K562 (cell line): Measurements from ENCODE around the gene DEF6. TPM values are rescaled to one million over a fixed set of nuclear protein-coding genes. Genes with fewer than 3 reads are reported as not detected.

Source experiments
- BCL6 ChIP-seq: fragments of 250-450 bp; sonication (Bioruptor Pico); IDR thresholded peaks from 2 replicates; pipeline ENCODE4 v1.4.0; 2020
- CHCHD3 ChIP-seq: fragments of 250-450 bp; sonication (Bioruptor Pico); IDR thresholded peaks from 2 replicates; pipeline ENCODE4 v2.1.2; 2022; ENCODE audit warnings: mild to moderate bottlenecking
- CXXC5 ChIP-seq: fragments of 250-450 bp; sonication (Bioruptor Pico); IDR thresholded peaks from 2 replicates; pipeline ENCODE4 v1.8.0; 2022; ENCODE audit warnings: inconsistent platforms, mild to moderate bottlenecking, moderate library complexity
- FOXK1 ChIP-seq: sonication (generic); formaldehyde crosslinking; IDR thresholded peaks from 2 replicates; pipeline ENCODE4 v1.8.0; 2022; ENCODE audit warnings: missing genetic modification reagents, mild to moderate bottlenecking, borderline replicate concordance
- GATAD2A ChIP-seq: fragments of 450-650 bp; IDR thresholded peaks from 2 replicates; pipeline ENCODE4 v1.6.1; 2017
- HEY1 ChIP-seq: fragments of 250-450 bp; sonication (Bioruptor Pico); IDR thresholded peaks from 2 replicates; pipeline ENCODE4 v1.5.0; 2020; ENCODE audit warnings: mild to moderate bottlenecking, moderate library complexity, borderline replicate concordance
- LCOR ChIP-seq: sonication (generic); formaldehyde crosslinking; IDR thresholded peaks from 2 replicates; pipeline ENCODE4 v1.8.0; 2022; ENCODE audit warnings: mild to moderate bottlenecking, missing genetic modification reagents
- MEF2D ChIP-seq: conservative IDR thresholded peaks from 2 replicates; pipeline ENCODE4 v1.6.1; 2016; ENCODE audit warnings: low read depth, missing genetic modification characterization, missing compliant biosample characterization
- POLR3G ChIP-seq: IDR thresholded peaks from 2 replicates; pipeline ENCODE4 v1.6.1; 2011; ENCODE audit not compliant: insufficient read length, insufficient replicate concordance; ENCODE audit errors: extremely low read depth
- RBFOX2 ChIP-seq: fragments of 200-400 bp; formaldehyde crosslinking; IDR thresholded peaks from 2 replicates; pipeline ENCODE4 v1.6.1; 2017; ENCODE audit warnings: low read depth, mild to moderate bottlenecking, low read length, moderate library complexity
- SP1 ChIP-seq: sonication (generic); formaldehyde crosslinking; IDR thresholded peaks from 2 replicates; pipeline ENCODE4 v1.8.1; 2022; ENCODE audit warnings: mild to moderate bottlenecking, missing genetic modification reagents
- ZNF197 ChIP-seq: fragments of 200-800 bp; sonication (Bioruptor generic); IDR thresholded peaks from 2 replicates; pipeline ENCODE4 v1.6.1; 2016; ENCODE audit warnings: low read depth, missing genetic modification characterization, missing compliant biosample characterization
- ZNF24 ChIP-seq: fragments of 450-650 bp; IDR thresholded peaks from 2 replicates; pipeline ENCODE4 v1.6.1; 2016
- polyA plus RNA-seq, 8 experiments: library from polyadenylated mRNA; depleted of rRNA in 4 of 8; stranded (reverse) in 5 of 8; unstranded in 3 of 8; fragments of >200 nt; fragmentation: Nextera tagmentation in 2 of 8; fragmentation: Illumina TruSeq in 1 of 8; extraction: Ambion mirVana in 2 of 8; extraction: Trizol in 1 of 8; gene quantifications; 2 replicates each; pipeline versions ENCODE4 v1.2.1 to v1.2.3, GENCODE V29; 2011 to 2014; ENCODE audit warnings: inconsistent platforms in 1 of 8, missing spikeins in 1 of 8
- total RNA-seq, 7 experiments: library from RNA; depleted of rRNA in 6 of 7; stranded (reverse); fragments of >200 nt in 6 of 7; fragmentation: Illumina TruSeq in 2 of 7; extraction: Trizol in 2 of 7; gene quantifications; 2 replicates each; pipeline versions ENCODE4 v1.2.1 to v1.2.3, GENCODE V29; 2011 to 2021; ENCODE audit warnings: low replicate concordance in 1 of 7
- TF ChIP-seq, protein P1 (sequence below): sonication (generic); formaldehyde crosslinking; IDR thresholded peaks from 2 replicates; pipeline ENCODE4 v1.8.0; 2023; ENCODE audit warnings: missing genetic modification reagents, mild to moderate bottlenecking, borderline replicate concordance
- TF ChIP-seq, protein P2 (sequence below): fragments of 200-800 bp; sonication (Bioruptor generic); IDR thresholded peaks from 2 replicates; pipeline ENCODE4 v1.6.1; 2016; ENCODE audit warnings: missing genetic modification characterization, missing compliant biosample characterization
- TF ChIP-seq, protein P3 (sequence below): fragments of 450-650 bp; conservative IDR thresholded peaks from 2 replicates; pipeline ENCODE4 v1.6.1; 2016; ENCODE audit warnings: missing genetic modification characterization, low read depth, mild to moderate bottlenecking, missing compliant biosample characterization, moderate library complexity

DEF6 gene
- total and polyA plus RNA-seq, 9 of the 15 experiments (the other 6 are each of a cell fraction or from before 2014, with no cell fraction given), result 1.3 to 44.6 (median 22.7) TPM

DNA sequence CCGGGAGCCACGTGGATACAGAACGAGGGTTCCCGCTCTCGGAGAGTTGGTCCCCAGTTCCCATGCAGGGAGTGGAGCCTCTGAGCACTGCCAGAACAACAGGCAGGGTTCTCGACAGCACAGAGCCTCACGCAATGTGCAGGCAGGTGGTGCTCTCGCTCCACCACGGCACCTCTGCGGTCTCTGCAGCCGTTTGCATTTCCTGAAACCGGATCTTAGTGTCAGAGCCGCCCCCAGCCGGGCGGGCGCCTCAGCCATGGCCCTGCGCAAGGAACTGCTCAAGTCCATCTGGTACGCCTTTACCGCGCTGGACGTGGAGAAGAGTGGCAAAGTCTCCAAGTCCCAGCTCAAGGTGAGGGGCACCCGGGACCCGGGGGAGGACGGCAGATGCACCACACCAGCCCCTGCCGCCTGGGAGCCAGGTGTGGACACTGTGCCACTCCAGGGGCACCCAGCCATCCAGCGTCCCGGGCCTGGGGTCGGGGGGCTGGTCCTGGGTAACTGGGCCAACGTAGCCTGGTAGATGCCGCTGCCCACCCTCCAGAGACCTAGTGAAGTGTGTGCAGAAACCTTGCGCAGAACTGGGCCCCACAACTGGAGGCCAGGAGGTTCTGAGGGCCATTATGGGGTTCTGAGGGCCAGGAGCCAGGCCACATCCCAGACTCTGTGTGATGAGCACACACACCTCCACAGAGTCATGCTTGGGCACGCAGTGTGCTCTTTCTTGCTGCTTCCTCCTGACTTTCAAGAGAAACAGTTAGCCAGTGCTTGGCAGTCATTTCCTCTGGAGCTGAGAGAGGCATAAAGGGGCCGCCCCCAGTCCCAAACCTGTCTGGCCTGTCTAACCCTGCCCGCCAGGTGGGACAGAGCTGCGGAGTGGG lies at the start of gene DEF6 (continued):
- TF ChIP-seq ZNF197 (CRISPR knock-in tag), result peak; percentile 76; the same call in 1 of the 2 replicates
- no peak for TF ChIP-seq GATAD2A
- no peak for TF ChIP-seq FOXK1 (CRISPR knock-in tag)
- TF ChIP-seq, protein P1, sequence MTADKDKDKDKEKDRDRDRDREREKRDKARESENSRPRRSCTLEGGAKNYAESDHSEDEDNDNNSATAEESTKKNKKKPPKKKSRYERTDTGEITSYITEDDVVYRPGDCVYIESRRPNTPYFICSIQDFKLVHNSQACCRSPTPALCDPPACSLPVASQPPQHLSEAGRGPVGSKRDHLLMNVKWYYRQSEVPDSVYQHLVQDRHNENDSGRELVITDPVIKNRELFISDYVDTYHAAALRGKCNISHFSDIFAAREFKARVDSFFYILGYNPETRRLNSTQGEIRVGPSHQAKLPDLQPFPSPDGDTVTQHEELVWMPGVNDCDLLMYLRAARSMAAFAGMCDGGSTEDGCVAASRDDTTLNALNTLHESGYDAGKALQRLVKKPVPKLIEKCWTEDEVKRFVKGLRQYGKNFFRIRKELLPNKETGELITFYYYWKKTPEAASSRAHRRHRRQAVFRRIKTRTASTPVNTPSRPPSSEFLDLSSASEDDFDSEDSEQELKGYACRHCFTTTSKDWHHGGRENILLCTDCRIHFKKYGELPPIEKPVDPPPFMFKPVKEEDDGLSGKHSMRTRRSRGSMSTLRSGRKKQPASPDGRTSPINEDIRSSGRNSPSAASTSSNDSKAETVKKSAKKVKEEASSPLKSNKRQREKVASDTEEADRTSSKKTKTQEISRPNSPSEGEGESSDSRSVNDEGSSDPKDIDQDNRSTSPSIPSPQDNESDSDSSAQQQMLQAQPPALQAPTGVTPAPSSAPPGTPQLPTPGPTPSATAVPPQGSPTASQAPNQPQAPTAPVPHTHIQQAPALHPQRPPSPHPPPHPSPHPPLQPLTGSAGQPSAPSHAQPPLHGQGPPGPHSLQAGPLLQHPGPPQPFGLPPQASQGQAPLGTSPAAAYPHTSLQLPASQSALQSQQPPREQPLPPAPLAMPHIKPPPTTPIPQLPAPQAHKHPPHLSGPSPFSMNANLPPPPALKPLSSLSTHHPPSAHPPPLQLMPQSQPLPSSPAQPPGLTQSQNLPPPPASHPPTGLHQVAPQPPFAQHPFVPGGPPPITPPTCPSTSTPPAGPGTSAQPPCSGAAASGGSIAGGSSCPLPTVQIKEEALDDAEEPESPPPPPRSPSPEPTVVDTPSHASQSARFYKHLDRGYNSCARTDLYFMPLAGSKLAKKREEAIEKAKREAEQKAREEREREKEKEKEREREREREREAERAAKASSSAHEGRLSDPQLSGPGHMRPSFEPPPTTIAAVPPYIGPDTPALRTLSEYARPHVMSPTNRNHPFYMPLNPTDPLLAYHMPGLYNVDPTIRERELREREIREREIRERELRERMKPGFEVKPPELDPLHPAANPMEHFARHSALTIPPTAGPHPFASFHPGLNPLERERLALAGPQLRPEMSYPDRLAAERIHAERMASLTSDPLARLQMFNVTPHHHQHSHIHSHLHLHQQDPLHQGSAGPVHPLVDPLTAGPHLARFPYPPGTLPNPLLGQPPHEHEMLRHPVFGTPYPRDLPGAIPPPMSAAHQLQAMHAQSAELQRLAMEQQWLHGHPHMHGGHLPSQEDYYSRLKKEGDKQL (CRISPR knock-in tag), result no peak; the same call in 1 of the 2 replicates
- TF ChIP-seq MEF2D (tag), result no peak
- no peak for TF ChIP-seq HEY1
- no peak for TF ChIP-seq POLR3G
- peak; percentile 92 for TF ChIP-seq SP1
- peak; percentile 89 for TF ChIP-seq RBFOX2
- TF ChIP-seq, protein P2, sequence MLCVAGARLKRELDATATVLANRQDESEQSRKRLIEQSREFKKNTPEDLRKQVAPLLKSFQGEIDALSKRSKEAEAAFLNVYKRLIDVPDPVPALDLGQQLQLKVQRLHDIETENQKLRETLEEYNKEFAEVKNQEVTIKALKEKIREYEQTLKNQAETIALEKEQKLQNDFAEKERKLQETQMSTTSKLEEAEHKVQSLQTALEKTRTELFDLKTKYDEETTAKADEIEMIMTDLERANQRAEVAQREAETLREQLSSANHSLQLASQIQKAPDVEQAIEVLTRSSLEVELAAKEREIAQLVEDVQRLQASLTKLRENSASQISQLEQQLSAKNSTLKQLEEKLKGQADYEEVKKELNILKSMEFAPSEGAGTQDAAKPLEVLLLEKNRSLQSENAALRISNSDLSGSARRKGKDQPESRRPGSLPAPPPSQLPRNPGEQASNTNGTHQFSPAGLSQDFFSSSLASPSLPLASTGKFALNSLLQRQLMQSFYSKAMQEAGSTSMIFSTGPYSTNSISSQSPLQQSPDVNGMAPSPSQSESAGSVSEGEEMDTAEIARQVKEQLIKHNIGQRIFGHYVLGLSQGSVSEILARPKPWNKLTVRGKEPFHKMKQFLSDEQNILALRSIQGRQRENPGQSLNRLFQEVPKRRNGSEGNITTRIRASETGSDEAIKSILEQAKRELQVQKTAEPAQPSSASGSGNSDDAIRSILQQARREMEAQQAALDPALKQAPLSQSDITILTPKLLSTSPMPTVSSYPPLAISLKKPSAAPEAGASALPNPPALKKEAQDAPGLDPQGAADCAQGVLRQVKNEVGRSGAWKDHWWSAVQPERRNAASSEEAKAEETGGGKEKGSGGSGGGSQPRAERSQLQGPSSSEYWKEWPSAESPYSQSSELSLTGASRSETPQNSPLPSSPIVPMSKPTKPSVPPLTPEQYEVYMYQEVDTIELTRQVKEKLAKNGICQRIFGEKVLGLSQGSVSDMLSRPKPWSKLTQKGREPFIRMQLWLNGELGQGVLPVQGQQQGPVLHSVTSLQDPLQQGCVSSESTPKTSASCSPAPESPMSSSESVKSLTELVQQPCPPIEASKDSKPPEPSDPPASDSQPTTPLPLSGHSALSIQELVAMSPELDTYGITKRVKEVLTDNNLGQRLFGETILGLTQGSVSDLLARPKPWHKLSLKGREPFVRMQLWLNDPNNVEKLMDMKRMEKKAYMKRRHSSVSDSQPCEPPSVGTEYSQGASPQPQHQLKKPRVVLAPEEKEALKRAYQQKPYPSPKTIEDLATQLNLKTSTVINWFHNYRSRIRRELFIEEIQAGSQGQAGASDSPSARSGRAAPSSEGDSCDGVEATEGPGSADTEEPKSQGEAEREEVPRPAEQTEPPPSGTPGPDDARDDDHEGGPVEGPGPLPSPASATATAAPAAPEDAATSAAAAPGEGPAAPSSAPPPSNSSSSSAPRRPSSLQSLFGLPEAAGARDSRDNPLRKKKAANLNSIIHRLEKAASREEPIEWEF (CRISPR knock-in tag), result no peak
- TF ChIP-seq CXXC5, result peak; percentile 75
- peak; percentile 92 for TF ChIP-seq LCOR (CRISPR knock-in tag)
- no peak for TF ChIP-seq CHCHD3 (CRISPR knock-in tag)
- peak; percentile 41 for TF ChIP-seq ZNF24
- TF ChIP-seq, protein P3, sequence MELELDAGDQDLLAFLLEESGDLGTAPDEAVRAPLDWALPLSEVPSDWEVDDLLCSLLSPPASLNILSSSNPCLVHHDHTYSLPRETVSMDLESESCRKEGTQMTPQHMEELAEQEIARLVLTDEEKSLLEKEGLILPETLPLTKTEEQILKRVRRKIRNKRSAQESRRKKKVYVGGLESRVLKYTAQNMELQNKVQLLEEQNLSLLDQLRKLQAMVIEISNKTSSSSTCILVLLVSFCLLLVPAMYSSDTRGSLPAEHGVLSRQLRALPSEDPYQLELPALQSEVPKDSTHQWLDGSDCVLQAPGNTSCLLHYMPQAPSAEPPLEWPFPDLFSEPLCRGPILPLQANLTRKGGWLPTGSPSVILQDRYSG, result no peak
- no peak for TF ChIP-seq BCL6 (CRISPR knock-in tag)
